Erythroblast (primary cell): ENCODE results near the gene IGF1.

Experiments used
- GATA1 ChIP-seq: IDR thresholded peaks from 2 replicates; pipeline ENCODE4 v1.6.1; 2011; ENCODE audit warnings: low read depth, mild to moderate bottlenecking, control low read depth, low read length, moderate library complexity
- POLR2A ChIP-seq: IDR thresholded peaks from 2 replicates; pipeline ENCODE4 v1.6.1; 2011; ENCODE audit warnings: mild to moderate bottlenecking, low read length

- TF ChIP-seq POLR2A (no peak), GATA1 (no peak)
Observed at GRCh38 chr12:102410511-102410910, 69.9 kb downstream of the IGF1 start.
